SIG-M5 treated with dmso at 0.1 percent for 504 hours (cell line): ENCODE results near the gene SLC16A12.
A peak's percentile ranks its signal among the peaks of the same experiment; 100 is the strongest.
"Not testable (repeated sequence)": the region's sequence is repeated elsewhere in the genome, so short reads cannot be mapped to it uniquely, and the experiment has no call there.

Source experiments
- DNase-seq: peaks from one replicate; lab custom pipeline; 2025; ENCODE audit not compliant: unreplicated experiment; lab: John Stamatoyannopoulos, UW

SLC16A12 gene

DNA sequence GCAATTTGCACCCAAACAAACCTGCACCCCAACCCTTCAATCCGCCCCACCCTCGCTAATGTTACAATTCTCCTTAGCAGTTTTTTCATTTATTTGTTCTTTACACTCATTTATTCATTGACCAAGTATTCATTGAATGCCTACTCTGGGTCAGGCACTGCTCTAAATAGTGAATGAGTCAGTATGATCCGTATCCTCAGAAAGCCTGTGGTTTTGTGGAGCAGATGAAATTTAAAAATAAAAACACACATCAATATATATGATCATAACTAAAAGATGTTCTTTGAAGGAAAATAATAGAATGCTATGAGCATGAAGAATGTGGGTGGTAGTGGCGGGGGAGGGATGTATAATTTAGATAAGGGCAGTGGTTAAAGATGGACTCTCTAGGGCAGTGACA lies 107.8 kb downstream of the SLC16A12 start:
- DNase-seq = no peak

DNA sequence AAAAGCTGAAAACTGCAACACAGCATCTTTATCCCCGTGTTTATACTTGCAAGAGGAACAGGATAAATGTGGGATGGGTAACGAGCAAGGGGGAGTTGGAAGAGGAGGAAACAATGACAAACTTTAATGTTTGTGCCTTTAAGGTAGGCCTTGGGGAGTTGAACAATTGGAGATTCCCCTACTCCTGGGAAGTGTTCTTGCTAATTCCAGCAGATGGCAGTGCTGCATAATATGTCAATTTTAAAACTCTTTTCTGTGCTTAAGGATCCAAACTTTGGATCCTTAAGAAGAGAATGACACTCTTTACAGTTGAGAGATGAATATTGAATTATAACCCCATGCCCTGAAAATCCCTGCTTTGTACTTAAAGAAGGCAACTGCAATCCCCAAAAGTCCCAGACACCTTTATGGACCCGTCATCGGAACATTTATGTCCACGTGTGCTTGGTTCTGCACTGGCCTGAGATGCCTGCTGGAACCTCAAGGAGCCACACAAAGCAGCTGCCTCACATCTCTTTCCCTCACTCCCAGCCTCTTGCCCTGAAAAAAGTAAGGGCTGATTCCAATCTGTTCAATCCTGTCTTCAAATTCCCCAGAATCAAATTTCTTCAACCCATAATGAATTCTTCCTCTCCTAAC lies 109.0 kb downstream of the SLC16A12 start:
- DNase-seq = peak; percentile 30

DNA sequence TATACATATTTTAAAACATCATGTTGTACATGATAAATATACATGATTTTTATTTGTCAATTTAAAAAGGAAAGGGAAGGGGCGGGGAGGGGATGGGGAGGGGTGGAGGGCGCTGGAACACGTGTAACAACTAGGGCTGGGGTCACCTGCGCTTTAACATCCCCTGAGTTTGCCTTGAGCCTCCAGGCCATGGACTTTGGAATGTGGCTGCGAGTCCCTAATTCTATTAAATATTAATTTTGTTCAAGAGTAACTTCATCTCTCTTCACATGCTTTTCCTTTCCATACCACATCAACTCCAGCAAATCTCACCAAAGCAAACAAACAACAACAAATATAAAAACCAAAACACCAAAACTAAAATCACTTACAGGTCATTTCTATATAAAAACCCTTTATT lies 110.4 kb downstream of the SLC16A12 start:
- no peak for DNase-seq

DNA sequence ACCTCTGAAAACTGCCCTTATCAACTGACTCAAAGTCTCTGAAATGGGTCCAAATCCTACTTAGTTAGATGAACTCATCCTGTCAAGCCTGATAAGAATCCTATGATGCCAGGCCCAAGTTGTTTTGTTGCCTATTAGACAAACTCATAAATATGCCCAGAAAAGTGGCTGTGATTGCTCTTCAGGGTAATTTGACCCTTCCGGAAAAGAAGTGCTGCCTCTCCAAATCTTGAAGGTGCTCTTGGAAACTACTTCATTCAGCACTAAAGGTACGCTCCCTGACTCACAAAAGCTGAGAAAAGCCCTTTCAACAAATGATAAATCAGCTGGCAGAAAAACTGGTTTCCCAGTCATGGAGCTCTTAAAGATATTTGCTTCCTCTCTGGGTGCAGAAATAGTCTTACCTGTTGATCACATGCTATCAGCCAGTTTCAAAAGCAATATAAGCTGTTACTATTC lies 114.3 kb downstream of the SLC16A12 start:
- no peak for DNase-seq

DNA sequence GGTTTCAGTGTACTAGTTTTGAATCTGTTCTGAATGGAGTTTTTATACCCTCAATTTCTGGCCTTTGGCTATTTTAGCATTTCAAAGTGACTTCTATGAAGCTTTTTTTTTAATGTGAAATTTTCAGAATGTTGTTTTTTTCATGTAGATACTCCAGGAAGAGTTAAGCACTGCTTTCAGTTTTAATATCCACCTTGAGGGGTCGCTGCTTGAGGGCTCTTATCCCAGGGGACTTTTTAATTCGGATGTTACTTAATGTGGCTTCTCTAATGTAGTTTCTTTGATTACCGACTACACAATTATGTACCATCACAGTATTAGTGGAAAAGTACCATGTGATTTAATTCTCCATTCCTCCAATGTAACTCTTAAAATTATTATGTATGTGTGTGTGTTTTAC lies 115.8 kb downstream of the SLC16A12 start:
- DNase-seq = no peak

DNA sequence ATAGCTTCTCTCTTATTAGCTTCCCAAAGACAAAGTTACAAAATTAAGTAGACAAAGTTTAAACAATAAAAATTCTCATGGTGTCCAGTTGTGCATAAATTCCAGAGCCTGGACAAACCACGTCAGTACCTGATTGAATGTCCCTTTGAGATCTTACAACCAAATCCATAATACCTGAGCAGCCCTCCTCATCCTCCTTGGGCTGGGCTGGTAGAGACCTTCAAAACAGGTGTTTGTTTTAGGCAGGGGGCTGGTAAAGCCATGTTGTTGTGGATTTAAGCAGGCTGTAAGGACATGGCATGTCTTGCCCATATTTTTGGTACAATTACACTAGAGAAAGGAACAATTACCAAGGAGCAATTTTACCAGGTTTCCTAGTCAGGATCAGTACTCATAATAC lies 118.9 kb downstream of the SLC16A12 start:
- no peak for DNase-seq

DNA sequence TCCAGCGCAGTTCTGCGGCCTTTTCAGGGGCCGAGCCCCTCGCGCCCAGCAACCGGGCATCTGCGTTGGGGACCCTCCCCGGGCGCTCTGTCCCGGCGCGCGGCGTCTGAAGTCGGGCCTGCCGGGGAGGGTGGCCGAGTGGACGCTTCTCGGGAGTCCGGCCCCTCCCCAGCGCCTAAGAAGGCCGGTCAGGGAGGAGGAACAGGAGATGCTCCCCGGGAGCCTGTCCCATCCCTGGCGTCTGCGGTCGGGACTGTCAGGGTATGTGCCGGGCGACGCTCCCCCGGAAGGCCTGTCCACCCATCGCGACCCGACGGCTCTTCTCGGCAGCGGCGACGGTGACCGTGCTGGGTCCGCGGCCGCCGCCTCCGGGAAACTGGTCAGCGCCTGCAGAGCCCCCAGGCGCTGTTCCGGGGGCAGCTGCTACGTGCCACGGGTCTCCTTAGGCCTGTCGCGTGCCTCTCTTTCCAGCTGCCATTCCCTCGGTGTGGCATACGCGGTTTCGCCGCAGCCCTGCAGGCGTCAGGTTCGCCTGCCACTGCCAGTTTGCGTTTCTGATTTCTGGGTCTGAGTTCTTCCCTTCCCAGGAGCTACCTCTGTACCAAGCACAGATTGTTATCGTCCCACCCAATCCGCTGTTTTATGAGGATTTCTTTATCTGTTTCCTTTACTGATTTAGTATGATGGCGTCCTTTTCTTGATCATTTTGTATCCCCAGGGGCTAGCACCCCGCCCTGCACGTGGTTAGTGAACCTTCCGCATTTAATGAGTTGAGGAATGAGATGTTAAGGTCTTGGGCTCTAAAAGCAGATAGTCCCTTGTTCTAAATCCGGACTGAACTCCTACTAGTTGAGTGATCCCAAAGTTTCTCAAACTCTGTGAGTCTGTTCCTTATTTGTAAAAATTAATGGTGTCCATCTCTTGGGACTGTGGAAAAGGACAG lies 120.2 kb downstream of the SLC16A12 start:
- no peak for DNase-seq

DNA sequence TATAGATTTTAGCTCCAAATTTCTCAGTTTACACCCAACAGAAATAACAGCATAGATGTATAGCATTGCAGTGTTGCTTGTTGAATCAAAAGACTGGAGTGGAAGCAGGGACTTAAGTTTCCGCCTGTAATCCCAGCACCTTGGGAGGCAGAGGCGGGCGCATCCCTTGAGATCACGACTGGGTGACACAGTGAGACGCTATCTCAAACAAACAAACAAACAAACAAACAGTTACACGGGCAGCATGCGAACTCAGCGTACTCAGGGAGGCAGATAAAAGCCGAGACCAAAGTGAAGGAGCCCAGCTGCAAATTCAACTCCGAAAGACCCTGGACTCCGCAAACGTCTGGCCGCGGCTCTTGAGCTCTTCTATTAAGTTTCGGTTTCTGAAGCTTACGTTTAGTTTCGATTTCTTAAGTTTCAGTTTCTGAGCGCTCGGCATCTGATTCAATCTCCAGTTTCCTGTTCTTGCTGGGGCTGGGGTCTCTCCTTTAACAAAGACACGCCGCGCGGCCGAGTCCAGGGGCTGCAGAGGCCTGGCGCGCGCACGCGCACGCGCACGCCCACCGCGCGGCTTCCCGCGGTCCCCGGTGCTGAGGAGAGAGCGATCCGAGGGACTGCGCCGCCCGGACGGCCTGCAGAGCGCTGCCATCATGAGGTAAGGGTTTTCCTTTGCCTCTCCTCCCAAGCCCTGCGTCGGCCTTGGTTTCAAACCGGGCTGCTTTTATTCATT lies 121.1 kb downstream of the SLC16A12 start, which contains the start of gene IFIT5:
Gene IFIT5 (plus strand): TSS at position 423 of the 733 bp plus-strand sequence. CDS start 231 bp downstream, at position 654.
- peak; percentile 60 for DNase-seq

DNA sequence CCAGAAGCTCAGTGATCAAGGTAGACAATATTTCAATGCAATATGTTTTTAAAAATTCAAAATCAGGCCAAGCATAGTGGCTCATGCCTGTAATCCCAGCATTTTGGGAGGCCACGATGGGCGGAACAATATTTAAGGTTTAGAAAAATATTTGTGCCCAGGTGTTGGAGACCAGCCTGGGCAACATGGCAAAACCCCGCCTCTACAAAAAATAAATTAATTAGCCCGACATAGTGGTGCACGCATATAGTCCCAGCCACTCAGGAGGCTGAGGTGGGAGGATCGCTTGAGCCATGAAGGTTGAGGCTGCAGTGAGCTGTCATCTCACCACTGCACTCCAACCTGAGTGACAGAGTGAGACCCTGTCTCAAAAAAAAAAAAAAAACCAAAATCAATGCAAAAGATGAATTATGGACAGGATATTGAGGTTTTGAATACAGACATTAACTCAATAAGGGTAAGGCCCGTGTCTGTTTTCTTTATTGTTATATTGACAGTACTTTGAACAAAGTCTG lies 121.9 kb downstream of the SLC16A12 start:
- no peak for DNase-seq

DNA sequence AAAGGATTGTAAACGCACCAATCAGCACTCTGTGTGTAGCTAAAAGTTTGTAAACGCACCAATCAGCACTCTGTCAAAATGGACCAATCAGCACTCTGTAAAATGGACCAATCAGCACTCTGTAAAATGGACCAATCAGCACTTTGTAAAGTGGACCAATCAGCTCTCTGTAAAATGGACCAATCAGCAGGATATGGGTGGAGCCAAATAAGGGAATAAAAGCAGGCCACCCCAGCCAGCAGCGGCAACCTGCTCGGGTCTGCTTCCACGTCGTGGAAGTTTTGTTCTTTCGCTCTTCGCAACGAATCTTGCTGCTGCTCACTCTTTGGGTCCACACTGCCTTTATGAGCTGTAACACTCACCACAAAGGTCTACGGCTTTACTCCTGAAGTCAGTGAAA lies 123.1 kb downstream of the SLC16A12 start:
- DNase-seq = not testable (repeated sequence)

DNA sequence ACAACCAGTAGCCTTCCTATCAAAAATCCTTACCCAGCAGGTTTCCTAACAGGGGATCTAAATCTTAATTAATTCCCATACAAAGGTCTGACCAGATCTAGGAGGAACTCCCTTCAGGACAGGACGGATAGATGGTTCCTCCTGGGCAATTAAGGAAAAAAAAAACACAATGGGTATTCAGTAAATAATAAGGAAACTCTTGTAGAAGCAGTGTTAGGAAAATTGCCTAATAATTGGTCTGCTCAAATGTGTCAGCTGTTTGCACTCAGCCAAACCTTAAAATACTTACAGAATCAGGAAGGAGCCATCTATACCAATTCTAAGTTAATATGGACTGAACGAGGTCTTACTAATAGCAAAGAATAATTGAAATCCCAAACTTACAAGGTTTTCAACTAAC lies 124.3 kb downstream of the SLC16A12 start:
- DNase-seq = not testable (repeated sequence)

DNA sequence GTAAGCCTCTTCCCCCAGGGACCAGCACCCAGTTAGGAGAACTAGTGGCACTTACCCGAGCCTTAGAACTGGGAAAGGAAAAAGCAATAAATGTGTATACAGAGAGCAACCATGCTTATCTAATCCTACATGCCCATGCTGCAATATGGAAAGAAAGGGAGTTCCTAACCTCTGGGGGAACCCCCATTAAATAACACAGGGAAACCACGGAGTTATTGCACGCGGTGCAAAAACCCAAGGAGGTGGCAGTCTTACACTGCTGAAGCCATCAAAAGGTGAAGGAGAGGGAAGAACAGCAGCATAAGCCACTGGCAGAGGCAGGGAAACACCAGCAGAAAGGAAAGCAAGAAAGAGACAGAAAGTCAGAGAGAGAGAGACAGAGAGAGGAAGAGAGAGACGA lies 124.8 kb downstream of the SLC16A12 start:
- DNase-seq = not testable (repeated sequence)

DNA sequence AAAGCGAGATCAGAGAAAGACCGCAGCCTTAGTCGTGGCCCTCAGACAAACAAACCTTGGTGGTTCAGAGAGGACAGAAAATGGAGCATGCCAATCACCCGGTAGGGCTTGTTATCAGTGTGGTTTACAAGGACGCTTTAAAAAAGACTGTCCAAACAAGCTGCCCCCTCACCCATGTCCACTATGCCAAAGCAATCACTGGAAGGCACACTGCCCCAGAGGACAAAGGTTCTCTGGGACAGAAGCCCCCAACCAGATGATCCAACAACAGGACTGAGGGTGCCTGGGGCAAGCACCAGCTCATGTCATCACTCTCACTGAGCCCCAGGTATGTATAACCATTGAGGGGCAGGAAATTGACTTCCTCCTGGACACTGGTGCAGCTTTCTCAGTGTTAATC lies 126.1 kb downstream of the SLC16A12 start:
- DNase-seq = not testable (repeated sequence)

DNA sequence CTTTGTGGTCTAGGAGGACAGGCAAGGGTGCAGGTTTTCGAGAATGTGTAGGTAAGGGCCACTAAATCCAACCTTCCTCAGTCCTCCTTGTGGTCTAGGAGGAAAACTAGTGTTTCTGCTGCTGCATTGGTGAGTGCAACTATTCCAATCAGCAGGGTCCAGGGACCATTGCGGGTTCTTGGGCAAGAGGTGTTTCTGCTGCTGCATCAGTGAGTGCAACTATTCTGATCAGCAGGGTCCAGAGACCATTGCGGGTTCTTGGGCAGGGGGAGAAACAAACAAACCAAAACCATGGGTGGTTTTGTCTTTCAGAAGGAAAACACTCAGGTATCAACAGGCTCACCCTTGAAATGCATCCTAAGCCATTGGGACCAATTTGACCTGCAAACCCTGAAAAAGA lies 127.6 kb downstream of the SLC16A12 start:
- not testable (repeated sequence) for DNase-seq

DNA sequence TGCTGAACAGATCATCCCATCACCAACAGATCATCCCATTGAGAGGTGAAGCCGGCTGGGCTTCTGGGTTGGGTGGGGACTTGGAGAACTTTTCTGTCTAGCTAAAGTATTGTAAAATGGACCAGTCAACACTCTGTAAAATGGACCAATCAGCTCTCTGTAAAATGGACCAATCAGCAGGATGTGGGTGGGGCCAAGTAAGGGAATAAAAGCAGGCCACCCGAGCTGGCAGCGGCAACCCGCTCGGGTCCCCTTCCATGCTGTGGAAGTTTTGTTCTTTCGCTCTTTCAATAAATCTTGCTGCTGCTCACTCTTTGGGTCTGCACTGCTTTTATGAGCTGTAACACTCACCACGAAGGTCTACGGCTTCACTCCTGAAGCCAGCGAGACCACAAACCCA lies 129.2 kb downstream of the SLC16A12 start:
- not testable (repeated sequence) for DNase-seq

DNA sequence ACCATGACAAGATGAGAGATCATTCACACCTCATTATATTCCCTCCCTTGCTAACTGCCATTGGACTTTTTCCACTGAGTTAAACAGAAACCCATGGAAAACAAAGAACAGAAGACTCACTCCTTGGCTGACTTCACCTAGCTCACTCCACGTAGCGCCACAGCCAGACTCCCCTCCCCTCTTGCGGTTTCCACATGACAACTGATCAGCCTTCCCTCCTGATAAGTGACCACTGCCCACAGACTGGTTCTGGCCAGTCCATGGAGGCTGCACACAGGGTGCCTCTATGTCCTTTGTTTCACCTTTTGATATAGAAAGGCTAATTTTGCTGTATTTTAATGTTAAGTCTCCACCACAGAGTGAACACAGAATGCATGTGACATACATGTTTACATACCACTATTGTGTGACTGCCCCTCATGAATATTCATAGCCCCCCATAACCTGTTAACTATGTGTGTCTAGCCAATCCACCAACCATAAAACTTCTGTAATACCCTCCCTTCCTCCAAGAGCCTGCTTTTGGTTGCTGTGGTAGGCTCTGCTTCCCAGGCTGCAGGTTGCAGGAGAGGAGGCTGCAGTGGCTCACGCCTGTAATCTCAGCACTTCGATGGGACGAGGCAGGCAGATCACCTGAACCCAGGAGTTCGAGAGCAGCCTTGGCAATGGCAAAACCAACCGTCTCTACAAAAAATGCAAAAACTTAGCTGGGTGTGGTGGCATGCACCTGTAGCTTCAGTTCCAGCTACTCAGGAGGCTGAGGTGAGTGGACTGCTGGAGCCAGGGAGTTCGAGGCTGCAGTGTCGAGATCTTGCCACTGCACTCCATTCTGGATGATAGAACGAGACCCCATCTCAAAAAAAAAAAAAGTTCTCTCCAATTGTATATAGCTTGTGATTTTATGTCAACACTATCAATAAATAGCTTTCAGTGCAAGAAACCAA lies 131.0 kb downstream of the SLC16A12 start:
- no peak for DNase-seq

DNA sequence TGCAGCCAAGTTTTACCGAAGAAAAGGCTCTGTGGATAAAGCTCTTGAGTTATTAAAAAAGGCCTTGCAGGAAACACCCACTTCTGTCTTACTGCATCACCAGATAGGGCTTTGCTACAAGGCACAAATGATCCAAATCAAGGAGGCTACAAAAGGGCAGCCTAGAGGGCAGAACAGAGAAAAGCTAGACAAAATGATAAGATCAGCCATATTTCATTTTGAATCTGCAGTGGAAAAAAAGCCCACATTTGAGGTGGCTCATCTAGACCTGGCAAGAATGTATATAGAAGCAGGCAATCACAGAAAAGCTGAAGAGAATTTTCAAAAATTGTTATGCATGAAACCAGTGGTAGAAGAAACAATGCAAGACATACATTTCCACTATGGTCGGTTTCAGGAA lies 132.4 kb downstream of the SLC16A12 start:
- no peak for DNase-seq

DNA sequence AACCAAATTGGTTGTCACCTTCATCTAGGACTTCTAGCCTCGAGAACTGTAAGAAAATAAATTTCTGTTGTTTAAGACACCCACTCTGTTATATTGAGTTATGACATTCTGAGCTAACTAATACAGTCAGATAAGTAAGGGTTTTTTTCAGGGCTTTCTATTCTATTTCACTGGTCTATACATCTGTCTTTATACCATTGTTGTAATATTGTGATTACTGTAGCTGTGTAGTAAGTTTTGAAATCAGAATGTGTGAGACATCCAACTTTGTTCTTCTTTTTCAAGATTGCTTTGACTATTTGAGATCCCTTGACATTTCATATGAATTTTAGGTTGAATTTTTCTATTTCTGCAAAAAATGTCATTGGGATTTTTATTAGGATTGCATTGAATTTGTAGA lies 135.4 kb downstream of the SLC16A12 start:
- peak; percentile 1 for DNase-seq

DNA sequence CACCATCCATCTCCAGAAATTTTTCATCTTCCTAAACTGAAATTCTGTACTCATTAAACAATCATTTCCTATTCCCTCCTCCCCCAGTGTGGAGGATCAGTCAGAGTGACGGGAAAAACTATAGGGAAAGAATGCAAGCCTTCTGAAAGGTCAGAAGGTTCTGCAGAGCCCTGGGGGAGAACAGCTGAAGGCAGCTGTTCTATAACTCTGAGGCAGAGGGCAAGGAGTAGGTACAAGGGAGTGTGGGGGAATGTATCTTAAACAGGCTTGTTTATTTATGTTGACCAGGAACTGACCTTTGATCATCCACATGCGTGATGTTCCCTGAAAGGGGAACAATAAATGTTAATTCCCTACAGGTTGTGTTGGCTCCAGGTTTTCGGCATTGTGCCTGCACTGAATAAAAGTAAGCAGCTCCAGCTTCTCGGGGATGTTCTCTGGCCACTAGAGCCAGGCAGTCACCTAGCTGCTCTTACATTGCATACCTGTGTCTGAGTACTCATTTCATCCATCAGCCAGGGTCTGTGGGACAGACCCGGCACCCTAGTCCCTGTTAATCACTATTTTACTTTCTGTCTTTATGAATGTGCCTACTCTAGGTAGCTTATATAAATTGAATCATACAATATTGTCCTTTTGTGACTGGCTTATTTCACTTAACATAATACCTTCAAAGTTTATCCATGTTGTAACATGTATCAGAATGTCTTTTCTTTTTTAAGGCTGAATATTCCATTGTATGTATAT lies 137.2 kb downstream of the SLC16A12 start:
- no peak for DNase-seq
